Adrenal gland (tissue), 12 donors: ENCODE measurements around the gene ETNPPL. TPM values are rescaled to one million over a fixed set of nuclear protein-coding genes. Genes with fewer than 3 reads are reported as not detected.
"Not testable (repeated sequence)": the region's sequence is repeated elsewhere in the genome, so short reads cannot be mapped to it uniquely, and the experiment has no call there.

ENCODE experiments used
- DNase-seq, 7 donors: peaks; one replicate each; pipeline ENCODE4 v3.0.0-alpha.2; 2019 to 2020
- H3K27ac ChIP-seq, 5 donors: fragments of 200-600 bp; sonication (generic) in 4 of 5; 1 replicate in 3 of 5; 2 replicates in 2 of 5; pipeline versions ENCODE4 v1.5.1 to v1.8.0; 2016 to 2020; ENCODE audit warnings: mild to moderate bottlenecking in 1 of 5
- H3K27me3 ChIP-seq: fragments of 200-600 bp; 2 replicates; pipeline ENCODE4 v1.8.0; 2021
- H3K36me3 ChIP-seq, 2 donors: fragments of 200-600 bp; replicated peaks in 1 of 2; 1 replicate in 1 of 2; 2 replicates in 1 of 2; pipeline versions ENCODE4 v1.5.1 to v1.8.0; 2018 to 2022
- H3K4me1 ChIP-seq, 2 donors: fragments of 200-600 bp; replicated peaks in 1 of 2; 1 replicate in 1 of 2; 2 replicates in 1 of 2; pipeline versions ENCODE4 v1.5.1 to v1.8.0; 2018 to 2021
- H3K4me3 ChIP-seq, 4 donors: fragments of 200-600 bp; sonication (generic) in 3 of 4; one replicate each; pipeline ENCODE4 v1.5.1; 2016 to 2018
- H3K9me3 ChIP-seq, 3 donors: fragments of 200-600 bp; sonication (generic) in 1 of 3; replicated peaks in 1 of 3; 1 replicate in 2 of 3; 2 replicates in 1 of 3; pipeline versions ENCODE4 v1.5.1 to v1.8.0; 2016 to 2021
- CTCF ChIP-seq, 6 experiments: fragments of 450-650 bp in 4 of 6; fragments of 200-600 bp in 2 of 6; sonication (generic) in 1 of 6; IDR thresholded peaks; 1 replicate in 5 of 6; 2 replicates in 1 of 6; pipeline versions ENCODE4 v1.5.1 to v1.8.0; 2016 to 2021; ENCODE audit warnings: antibody characterized with exemption in 6 of 6, mild to moderate bottlenecking in 2 of 6, moderate library complexity in 1 of 6
- POLR2A ChIP-seq, 2 donors: fragments of 450-650 bp; IDR thresholded peaks; one replicate each; pipeline ENCODE4 v1.6.1; 2017; ENCODE audit warnings: antibody characterized with exemption in 2 of 2, mild to moderate bottlenecking in 2 of 2, moderate library complexity in 1 of 2
- WGBS, 4 donors: extraction: QIAGEN DNeasy Blood & Tissue Kit in 2 of 4; methylation state at CpG; one replicate each; pipeline versions ENCODE4 v1.1.5 to v1.1.7; 2013 to 2017; 5-methylcytosine and 5-hydroxymethylcytosine counted together
- intact Hi-C, 2 donors: fragments of 100-400 bp; cut with DNase I; formaldehyde crosslinking; loops; one replicate each; pipeline versions ENCODE4 v1.14.1 to v1.15.0; 2022 to 2023
- polyA plus RNA-seq, 3 donors: library from polyadenylated mRNA; stranded (reverse); fragments of 200-250 nt in 2 of 3; fragments of 350-450 nt in 1 of 3; fragmentation: Illumina TruSeq in 1 of 3; extraction: RNeasy Lipid Tissue Mini Kit (QIAGEN cat#74804) in 1 of 3; gene quantifications; one replicate each; pipeline ENCODE4 v1.2.3, GENCODE V29; 2013 to 2014
- total RNA-seq, 9 donors: library from RNA; depleted of rRNA in 4 of 9; stranded (reverse); fragments of >200 nt in 4 of 9; fragments of 120-200 nt in 1 of 9; fragmentation: NEBNext Ultra II Directional in 1 of 9; extraction: Animal tissue kit (Norgen Biotek cat#: 25700) in 1 of 9; gene quantifications; one replicate each; pipeline versions ENCODE4 v1.1.0 to v1.2.4, GENCODE V29; 2013 to 2023
- donor health status: healthy with polysubstance abuse.
- donor health status: Bipolar disorder and iron deficiency.
- donor health status: DM: yes; HTN: yes; CAD: no.
- donor health status: DM: no; HTN: no; CAD: no.
- donor health status: DM: no; HTN: no; CAD: no.
- donor health status: DM: yes; HTN: yes; CAD: no.

The ETNPPL gene
- total and polyA plus RNA-seq, 12 donors: 0.56 to 41.8 (median 2.6) TPM

DNA sequence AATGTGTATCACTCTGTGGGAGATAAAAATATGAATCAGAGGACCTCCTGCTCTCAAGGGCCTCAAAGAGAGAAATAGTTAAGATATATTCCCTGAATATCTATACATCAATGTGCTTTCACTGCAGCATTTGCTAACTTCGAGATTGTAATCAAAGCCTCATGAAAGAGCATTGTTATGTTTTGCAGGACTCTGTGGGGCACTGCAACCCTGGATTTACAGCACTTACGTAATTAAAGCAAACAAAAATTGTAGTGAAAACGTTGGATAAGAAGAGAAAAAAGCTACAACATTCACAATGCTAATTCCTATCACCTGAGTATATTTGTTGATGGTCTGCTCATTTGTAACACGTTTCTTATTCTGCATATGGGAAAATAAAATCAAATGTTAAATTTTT is 48.0 kb downstream of the ETNPPL start:
- TF ChIP-seq POLR2A (IDR thresholded peaks at IDR 0.05) (no peak), CTCF (IDR thresholded peaks at IDR 0.05) (no peak)
- 45 to 57% (median 51%) methylated on average over 4 of the region's 4 CpGs for WGBS, 4 donors
- Histone ChIP-seq H3K4me3 (no peak overlapping the region), H3K27ac (no peak overlapping the region), H3K9me3 (no peaks in the 10 kb centered on the region), H3K27me3 (no peaks in the 10 kb centered on the region), H3K4me1 (no peaks in the 10 kb centered on the region), H3K36me3 (no peaks in the 10 kb centered on the region)
- intact Hi-C loops: no loop called here
- no peak for DNase-seq

- H3K27me3 ChIP-seq, H3K4me1 ChIP-seq, H3K36me3 ChIP-seq, H3K27ac ChIP-seq, DNase-seq, intact Hi-C loops, H3K4me3 ChIP-seq, H3K9me3 ChIP-seq: not testable (repeated sequence)
- 55 to 80% (median 67%) methylated on average over 7 of the region's 7 CpGs for WGBS, 4 donors
Observed at GRCh38 chr4:108710578-108710977, 52.3 kb downstream of the ETNPPL start.

GRCh38 chr4:108709722-108710121 is 53.1 kb downstream of the ETNPPL start:
- Histone ChIP-seq H3K27me3 (no peaks in the 10 kb centered on the region), H3K36me3 (no peaks in the 10 kb centered on the region), H3K9me3 (no peaks in the 10 kb centered on the region), H3K4me3 (no peak overlapping the region), H3K4me1 (no peaks in the 10 kb centered on the region), H3K27ac (no peak overlapping the region)
- intact Hi-C loops: no loop called here
- TF ChIP-seq POLR2A (IDR thresholded peaks at IDR 0.05) (no peak), CTCF (IDR thresholded peaks at IDR 0.05) (no peak)
- no peak for DNase-seq
- 54 to 71% (median 60%) methylated on average over 7 of the region's 7 CpGs for WGBS, 4 donors

- H3K9me3 ChIP-seq: no peaks in the 10 kb centered on the region
- H3K36me3 ChIP-seq: no peaks in the 10 kb centered on the region
- 79 to 84% (median 81%) methylated on average over 10 of the region's 10 CpGs for WGBS, 4 donors
- no peak for TF ChIP-seq POLR2A (IDR thresholded peaks at IDR 0.05)
- TF ChIP-seq CTCF (IDR thresholded peaks at IDR 0.05): no peak
- H3K4me1 ChIP-seq: no peaks in the 10 kb centered on the region
- H3K4me3 ChIP-seq: no peak overlapping the region
- H3K27ac ChIP-seq: no peak overlapping the region
- intact Hi-C loops: no loop called here
- no peaks in the 10 kb centered on the region for H3K27me3 ChIP-seq
- DNase-seq: no peak
Observed at GRCh38 chr4:108709234-108709633, 53.6 kb downstream of the ETNPPL start.

GRCh38 chr4:108706289-108706688 is 56.6 kb downstream of the ETNPPL start:
- Histone ChIP-seq H3K27me3 (no peaks in the 10 kb centered on the region), H3K4me3 (no peak overlapping the region), H3K4me1 (no peaks in the 10 kb centered on the region), H3K27ac (no peak overlapping the region), H3K9me3 (no peaks in the 10 kb centered on the region), H3K36me3 (no peaks in the 10 kb centered on the region)
- no peak for DNase-seq
- TF ChIP-seq POLR2A (IDR thresholded peaks at IDR 0.05): no peak
- no peak for TF ChIP-seq CTCF (IDR thresholded peaks at IDR 0.05)
- WGBS, 4 donors: 44 to 68% (median 58%) methylated on average over 4 of the region's 4 CpGs
- intact Hi-C loops: no loop called here
